ENCODE results near the gene ZNF341. TPM values are rescaled to one million over a fixed set of nuclear protein-coding genes. Genes with fewer than 3 reads are reported as not detected.

The ZNF341 gene
- total and polyA plus RNA-seq, 9 of the 15 experiments (the other 6 are each of a cell fraction or from before 2014, with no cell fraction given) = 0.08 to 2.6 (median 1.0) TPM

- TF ChIP-seq NR3C1 (CRISPR knock-in tag; IDR thresholded peaks at IDR 0.05) (no peak), TAF9B (IDR thresholded peaks at IDR 0.05; ENCODE audit: partially characterized antibody) (no peak), BCLAF1 (IDR thresholded peaks at IDR 0.05; ENCODE audit: borderline replicate concordance in 1 of 2, control insufficient read depth in 1 of 2, low read depth in 2 of 2, low read length in 1 of 2) (no peak), DDX20 (tag; IDR thresholded peaks at IDR 0.05; ENCODE audit: low read depth) (no peak), ZNF23 (CRISPR knock-in tag; IDR thresholded peaks at IDR 0.05) (no peak), CHD4 (IDR thresholded peaks at IDR 0.05; ENCODE audit: insufficient read depth, insufficient replicate concordance, low read depth, low read length, poor library complexity, severe bottlenecking) (peak; percentile 17), SMARCC2 (IDR thresholded peaks at IDR 0.05; ENCODE audit: low read depth) (peak; percentile 67; the same call in 1 of the 2 replicates), REST (IDR thresholded peaks at IDR 0.05; ENCODE audit: borderline replicate concordance) (no peak), REST (CRISPR knock-in tag; IDR thresholded peaks at IDR 0.05; ENCODE audit: low read depth) (no peak), PHTF2 (CRISPR knock-in tag; IDR thresholded peaks at IDR 0.05) (no peak), CREBBP (IDR thresholded peaks at IDR 0.05; ENCODE audit: low read depth, low read length) (no peak), STAT6 (CRISPR knock-in tag; IDR thresholded peaks at IDR 0.05) (no peak), RHOXF2B (CRISPR knock-in tag; conservative IDR thresholded peaks at IDR 0.05) (0 out of 2 replicates have a peak, but pooled peaks have one; percentile 69), RNF2 (IDR thresholded peaks at IDR 0.05) (peak; percentile 74), TRIM28 (IDR thresholded peaks at IDR 0.05) (no peak), XRCC3 (IDR thresholded peaks at IDR 0.05) (no peak)
Observed at GRCh38 chr20:33688938-33689424, 42.8 kb upstream of the ZNF341 start (continued).

All from K562 (cell line).